Dendritic cell treated with granulocyte-macrophage colony-stimulating factor and Interleukin-4, amounts not matched to agents 40 ng/mL and 50 ng/mL, for 4 days (primary cell): Measurements from ENCODE around the gene CIB4.

Experiments
- H3K27ac Mint-ChIP-seq: one replicate; pipeline ENCODE4 v1.8.0; 2022; ENCODE audit warnings: mild to moderate bottlenecking, mixed read lengths
- H3K27me3 Mint-ChIP-seq: one replicate; pipeline ENCODE4 v1.8.0; 2022; ENCODE audit warnings: mild to moderate bottlenecking, mixed read lengths
- H3K36me3 Mint-ChIP-seq: one replicate; pipeline ENCODE4 v1.8.0; 2022; ENCODE audit warnings: low read depth, mixed read lengths
- H3K4me1 Mint-ChIP-seq: one replicate; pipeline ENCODE4 v1.8.0; 2022; ENCODE audit warnings: low read depth, mixed read lengths
- H3K4me3 Mint-ChIP-seq: one replicate; pipeline ENCODE4 v1.8.0; 2022; ENCODE audit warnings: mild to moderate bottlenecking, moderate library complexity, mixed read lengths
- H3K9me3 Mint-ChIP-seq: one replicate; pipeline ENCODE4 v1.8.0; 2022; ENCODE audit warnings: mixed read lengths
- intact Hi-C: fragments of 100-400 bp; cut with micrococcal nuclease; formaldehyde crosslinking; loops from one replicate; pipeline ENCODE4 v1.15.0; 2022

CIB4 gene

DNA sequence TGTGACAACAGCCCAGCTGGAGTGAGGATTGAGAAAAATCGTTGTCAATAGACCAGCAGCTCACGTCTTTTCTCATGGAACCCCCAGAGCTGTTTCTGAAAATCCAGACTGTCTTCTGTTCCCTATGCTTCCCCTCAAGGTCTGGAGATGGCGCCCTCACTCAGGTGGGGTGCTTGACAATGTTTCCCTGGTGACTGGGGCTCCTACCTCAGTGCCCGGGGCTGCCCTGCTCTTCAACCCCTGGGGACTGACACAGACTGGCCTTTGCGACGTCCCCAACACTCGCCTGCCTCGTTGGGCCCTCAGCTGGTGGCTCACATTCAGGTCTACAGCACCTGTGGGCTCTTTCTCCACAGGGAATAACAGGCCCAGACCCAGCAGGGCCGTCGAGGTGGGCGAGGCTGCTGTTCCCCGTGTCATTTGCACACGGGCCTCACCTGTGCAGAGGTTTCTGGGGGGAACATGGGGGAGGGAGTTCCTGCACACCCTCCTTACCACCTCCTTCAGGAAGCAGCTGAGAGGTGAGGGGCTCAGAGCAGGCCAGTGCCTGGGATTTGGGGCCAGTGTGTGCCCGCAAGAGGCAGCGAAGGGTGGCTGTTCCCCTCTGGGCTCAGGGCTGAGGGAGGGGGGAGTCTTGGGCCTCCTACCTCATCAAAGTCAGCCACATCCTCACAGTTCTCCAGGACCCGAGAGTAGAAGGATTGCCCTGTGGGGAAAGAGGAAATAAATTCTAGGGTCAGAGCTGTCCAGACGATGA lies 103.9 kb downstream of the CIB4 start:
- Mint-ChIP-seq H3K4me1 (no peaks in the 10 kb centered on the region), H3K4me3 (no peak overlapping the region), H3K27ac (no peak overlapping the region), H3K27me3 (peaks cover 10% of the 10 kb centered on the region), H3K36me3 (no peaks in the 10 kb centered on the region), H3K9me3 (no peaks in the 10 kb centered on the region)
- intact Hi-C loops = no loop called here

DNA sequence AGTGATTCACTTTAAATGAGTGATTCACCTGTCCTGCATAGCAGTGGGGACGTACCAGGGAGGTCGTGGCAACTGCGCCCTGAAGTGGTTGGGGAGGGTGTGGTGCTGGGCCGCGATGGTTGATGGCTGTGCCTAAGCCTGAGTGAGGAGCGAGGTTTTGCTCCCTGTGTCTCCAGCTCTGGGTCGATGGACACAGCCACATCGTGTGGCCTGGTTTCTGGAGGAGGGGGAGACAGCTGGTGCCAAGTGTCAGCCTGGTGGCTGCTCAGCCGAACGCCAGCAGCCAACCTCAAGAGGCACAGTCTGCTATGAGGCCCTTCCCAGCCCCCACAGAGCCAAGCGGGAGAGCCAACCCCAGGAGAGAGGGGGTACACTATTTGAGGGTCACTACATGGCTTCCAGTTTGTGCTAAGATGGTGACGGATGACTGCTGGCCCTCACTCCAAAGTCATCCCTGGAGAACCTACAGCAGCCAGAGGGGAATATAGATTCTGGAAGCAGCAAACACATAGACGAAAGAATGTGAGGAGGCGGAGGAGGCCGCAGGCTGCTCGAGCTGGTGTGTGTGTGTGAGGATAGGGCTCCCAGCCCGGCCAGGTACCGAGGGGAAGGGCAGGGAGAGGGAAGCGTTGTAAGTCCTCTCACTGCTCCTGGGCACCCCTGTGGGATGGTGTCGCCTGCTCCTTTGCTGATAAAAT lies 104.6 kb downstream of the CIB4 start:
- H3K4me1 Mint-ChIP-seq = no peaks in the 10 kb centered on the region
- H3K27ac Mint-ChIP-seq = no peak overlapping the region
- no peaks in the 10 kb centered on the region for H3K9me3 Mint-ChIP-seq
- no peaks in the 10 kb centered on the region for H3K36me3 Mint-ChIP-seq
- intact Hi-C loops = no loop called here
- H3K27me3 Mint-ChIP-seq = peaks cover 7% of the 10 kb centered on the region
- no peak overlapping the region for H3K4me3 Mint-ChIP-seq

DNA sequence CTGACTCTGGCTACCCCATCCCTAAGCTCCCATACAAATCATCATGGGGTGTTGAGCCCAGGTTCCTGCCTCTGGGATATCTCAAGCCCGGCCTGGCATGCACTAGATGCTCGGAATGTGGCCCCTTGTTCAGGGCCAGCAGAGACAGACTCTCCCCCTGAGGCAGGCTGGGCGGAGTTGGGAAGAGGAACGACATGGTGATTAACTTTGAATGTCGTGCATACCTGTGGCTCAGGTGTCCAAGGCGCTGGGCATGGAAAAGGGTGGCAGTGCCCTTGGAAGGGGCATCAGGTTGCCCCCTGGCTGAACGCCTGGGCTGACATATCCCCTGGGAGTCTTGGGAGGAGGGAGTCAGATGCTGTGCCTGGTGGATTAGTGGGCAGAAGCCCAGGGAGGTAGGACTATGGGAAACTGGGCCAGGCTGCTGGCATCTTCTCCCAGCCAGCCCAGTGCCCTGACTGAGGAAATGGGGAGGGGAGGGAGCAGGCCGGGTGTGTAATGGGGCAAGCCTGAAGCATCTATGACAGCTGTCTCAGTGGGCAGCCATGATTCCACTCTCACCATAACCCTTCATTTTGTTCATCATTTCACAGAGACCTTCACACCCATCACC lies 105.4 kb downstream of the CIB4 start:
- Mint-ChIP-seq H3K4me3 (no peak overlapping the region), H3K9me3 (no peaks in the 10 kb centered on the region), H3K27me3 (peaks cover 6% of the 10 kb centered on the region), H3K4me1 (no peaks in the 10 kb centered on the region), H3K36me3 (no peaks in the 10 kb centered on the region), H3K27ac (no peak overlapping the region)
- intact Hi-C loops = no loop called here

DNA sequence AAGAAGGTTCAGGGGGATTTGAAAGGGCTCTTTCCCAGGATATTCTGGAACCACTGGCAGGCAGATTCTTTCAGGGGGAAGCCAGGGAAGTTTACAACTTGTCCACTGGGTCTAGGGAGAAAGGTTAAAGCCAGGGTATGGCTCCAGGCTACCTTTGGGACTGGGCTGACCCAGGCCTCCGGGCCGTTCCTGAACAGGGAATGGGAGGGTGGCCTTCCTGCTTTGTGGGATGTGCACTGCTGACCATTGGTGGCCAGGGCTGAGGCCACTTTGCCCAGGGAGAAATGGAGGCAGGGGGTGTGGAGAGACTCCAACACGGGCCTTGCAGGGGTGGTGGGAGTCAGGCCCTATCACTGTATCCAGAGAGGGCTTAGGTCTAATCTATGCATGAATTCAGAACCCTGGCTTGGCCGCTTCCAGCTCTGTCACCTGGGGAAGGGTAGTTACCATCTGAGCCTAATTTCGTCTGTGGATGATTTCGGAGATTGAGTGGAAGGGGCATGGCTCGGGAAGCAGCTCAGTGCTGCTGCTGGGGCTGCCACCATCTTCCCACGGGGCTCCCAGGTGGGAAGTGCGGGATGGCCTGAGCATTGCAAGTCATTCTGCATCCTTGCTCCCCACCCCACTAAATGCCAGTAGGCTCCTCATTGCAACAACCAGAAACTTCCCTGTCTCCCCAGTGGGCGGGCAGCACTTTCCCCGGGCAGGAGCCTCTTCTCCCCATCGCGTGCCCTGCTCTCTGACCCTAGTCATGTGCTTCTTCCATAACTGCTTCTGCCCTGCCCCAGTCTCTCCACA lies 106.1 kb downstream of the CIB4 start:
- H3K4me1 Mint-ChIP-seq = no peaks in the 10 kb centered on the region

DNA sequence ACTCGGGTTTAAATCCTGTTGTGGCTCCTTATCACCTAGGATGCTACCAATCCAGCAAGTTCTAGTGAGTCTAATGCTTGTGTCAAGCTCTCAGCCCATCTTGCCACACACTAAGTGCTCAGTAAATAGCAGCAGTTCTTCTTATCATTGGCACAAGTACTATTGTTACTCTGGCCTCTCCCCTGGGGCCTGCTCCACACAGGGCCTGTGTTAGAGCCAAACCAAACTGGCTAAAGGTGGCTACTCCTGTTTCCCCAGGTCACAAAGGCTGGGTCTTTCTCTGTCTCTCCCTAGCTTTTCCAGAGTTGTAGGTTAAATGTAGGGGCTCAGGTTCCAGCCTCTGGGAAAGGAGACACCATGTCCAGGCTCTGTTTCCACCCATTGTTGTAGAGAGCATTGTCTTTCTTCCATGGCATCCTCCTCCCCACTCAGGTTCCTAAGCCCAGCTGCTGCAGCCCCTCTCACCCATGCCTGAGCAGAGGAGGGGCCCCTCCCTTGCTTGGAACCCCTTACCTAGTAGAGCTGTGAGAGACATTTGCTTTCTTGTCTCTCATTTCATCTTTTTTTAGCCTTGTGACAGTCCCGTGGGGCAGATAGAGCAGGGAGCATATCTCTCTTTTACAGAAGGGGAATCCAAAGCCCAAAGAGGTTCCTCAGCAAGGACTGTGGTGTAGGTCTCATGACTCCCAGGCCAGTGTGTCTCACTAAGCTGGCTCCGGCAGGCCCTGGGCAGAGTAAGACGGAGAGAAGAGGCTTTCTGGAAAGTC lies 106.9 kb downstream of the CIB4 start:
- H3K4me1 Mint-ChIP-seq = no peaks in the 10 kb centered on the region
- no peaks in the 10 kb centered on the region for H3K36me3 Mint-ChIP-seq
- intact Hi-C loops = no loop called here
- H3K27me3 Mint-ChIP-seq = peaks cover 6% of the 10 kb centered on the region
- H3K27ac Mint-ChIP-seq = no peak overlapping the region
- no peaks in the 10 kb centered on the region for H3K9me3 Mint-ChIP-seq
- H3K4me3 Mint-ChIP-seq = no peak overlapping the region

More for the DNA sequence above, 106.1 kb downstream of the CIB4 start:
- no peak overlapping the region for H3K27ac Mint-ChIP-seq
- no peak overlapping the region for H3K4me3 Mint-ChIP-seq
- intact Hi-C loops = no loop called here
- H3K27me3 Mint-ChIP-seq = peaks cover 6% of the 10 kb centered on the region
- no peaks in the 10 kb centered on the region for H3K36me3 Mint-ChIP-seq
- no peaks in the 10 kb centered on the region for H3K9me3 Mint-ChIP-seq

DNA sequence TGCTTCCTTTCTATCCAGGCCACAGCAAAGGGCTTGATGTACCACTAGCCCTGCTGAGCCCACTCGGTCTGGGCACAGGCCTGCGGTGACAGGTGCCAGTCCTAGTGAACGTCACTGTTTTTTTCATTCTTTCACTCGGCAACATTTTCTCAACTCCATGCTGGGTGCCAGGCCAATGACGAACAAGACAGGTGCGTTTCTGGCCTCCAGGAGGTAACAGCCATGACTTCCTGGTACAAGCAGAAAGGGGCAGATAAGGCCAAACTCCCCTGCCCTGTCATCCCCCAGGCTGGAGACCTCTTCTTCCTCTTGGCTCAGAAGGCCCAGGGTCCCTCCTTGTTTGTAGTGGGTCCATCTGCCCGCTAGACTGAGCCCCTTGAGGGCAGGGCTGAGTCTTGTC lies 107.5 kb downstream of the CIB4 start:
- Mint-ChIP-seq H3K27me3 (peaks cover 6% of the 10 kb centered on the region), H3K4me1 (no peaks in the 10 kb centered on the region), H3K4me3 (no peak overlapping the region), H3K27ac (no peak overlapping the region), H3K9me3 (no peaks in the 10 kb centered on the region), H3K36me3 (no peaks in the 10 kb centered on the region)
- intact Hi-C loops = no loop called here

DNA sequence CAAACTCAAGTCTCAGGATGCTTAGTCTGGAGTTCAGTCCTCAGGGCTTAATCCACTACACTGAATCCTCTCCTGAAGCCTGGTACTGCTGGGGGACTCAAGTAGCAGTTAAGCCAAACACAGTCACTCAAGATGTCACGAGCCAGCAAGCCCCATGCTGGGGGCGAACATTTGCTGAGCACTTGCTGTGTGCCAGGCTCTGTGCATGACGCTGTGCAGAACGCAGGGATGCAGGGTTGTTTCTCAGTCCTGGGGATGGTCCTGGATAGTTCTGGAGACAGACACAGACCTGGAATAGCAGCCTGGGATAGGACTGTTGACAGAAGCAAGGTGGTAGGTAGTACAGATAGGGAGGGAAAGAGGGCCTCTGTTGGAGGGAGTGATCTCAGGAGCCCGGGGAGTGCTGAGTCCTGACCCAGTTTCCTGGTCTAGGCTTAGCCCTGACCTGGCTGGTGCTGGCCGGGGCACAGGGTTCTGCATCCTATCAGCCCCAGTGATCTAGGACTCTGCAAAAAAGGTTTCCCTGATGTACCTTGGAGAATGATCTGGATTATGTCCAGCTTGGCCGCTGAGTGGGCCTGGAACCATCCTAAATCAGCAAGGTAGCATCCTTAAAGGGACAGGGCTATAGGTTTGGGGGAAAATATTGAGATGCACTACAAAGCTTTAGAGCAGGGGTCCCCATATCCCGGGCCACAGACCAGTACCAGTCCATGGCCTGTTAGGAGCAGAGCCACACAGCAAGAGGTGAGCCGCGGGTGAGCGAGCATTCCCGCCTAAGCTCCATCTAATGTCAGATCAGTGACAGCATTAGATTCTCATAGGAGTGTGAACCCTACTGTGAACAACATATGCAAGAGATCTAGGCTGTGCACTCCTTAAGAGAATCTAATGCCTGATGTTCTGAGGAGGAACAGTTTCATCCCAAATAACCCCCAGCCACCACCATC lies 108.6 kb downstream of the CIB4 start:
- intact Hi-C loops = no loop called here
- H3K27ac Mint-ChIP-seq = no peak overlapping the region
- H3K9me3 Mint-ChIP-seq = no peaks in the 10 kb centered on the region
- no peaks in the 10 kb centered on the region for H3K4me1 Mint-ChIP-seq
- no peaks in the 10 kb centered on the region for H3K36me3 Mint-ChIP-seq
- H3K27me3 Mint-ChIP-seq = peaks cover 6% of the 10 kb centered on the region
- no peak overlapping the region for H3K4me3 Mint-ChIP-seq
